Epithelial cell of esophagus (primary cell): ENCODE measurements around the gene STAM2.

Experiments
- DNase-seq: peaks from one replicate; pipeline ENCODE4 v3.0.0; 2010; ENCODE audit warnings: low read depth
- H3K4me3 ChIP-seq: 2 replicates; pipeline ENCODE4 v1.5.1; 2011; ENCODE audit warnings: mild to moderate bottlenecking, low read length, control low read depth
- CTCF ChIP-seq: IDR thresholded peaks from 2 replicates; pipeline ENCODE4 v1.5.1; 2011; ENCODE audit warnings: low read depth, mild to moderate bottlenecking, low read length, control low read depth, inconsistent platforms; ENCODE audit not compliant: insufficient read depth; ENCODE audit errors: missing control alignments

Gene STAM2

GRCh38 chr2:152083202-152083875 is 92.2 kb downstream of the STAM2 start:
- H3K4me3 ChIP-seq = no peak overlapping the region
- TF ChIP-seq CTCF = no peak
- DNase-seq = no peak

- no peak for TF ChIP-seq CTCF
- H3K4me3 ChIP-seq = no peak overlapping the region
- DNase-seq = no peak
These were observed 96.9 kb downstream of the STAM2 start for GRCh38 chr2:152078662-152079061.

- H3K4me3 ChIP-seq = no peak overlapping the region
- TF ChIP-seq CTCF = no peak
- no peak for DNase-seq
These were observed 97.5 kb downstream of the STAM2 start for GRCh38 chr2:152078023-152078422.

- no peak for TF ChIP-seq CTCF
- no peak for DNase-seq
- H3K4me3 ChIP-seq = no peak overlapping the region
These were observed 100.0 kb downstream of the STAM2 start for GRCh38 chr2:152075461-152076050.

- no peak overlapping the region for H3K4me3 ChIP-seq
- no peak for DNase-seq
- no peak for TF ChIP-seq CTCF
These were observed 103.6 kb downstream of the STAM2 start for GRCh38 chr2:152072011-152072410.

GRCh38 chr2:152071518-152071917 is 104.0 kb downstream of the STAM2 start:
- TF ChIP-seq CTCF = no peak
- DNase-seq = no peak
- no peak overlapping the region for H3K4me3 ChIP-seq

- no peak overlapping the region for H3K4me3 ChIP-seq
- TF ChIP-seq CTCF = no peak
- DNase-seq = no peak
These were observed 104.5 kb downstream of the STAM2 start for GRCh38 chr2:152071092-152071491.
